HG03457 (cell line): ENCODE measurements around the gene ADAM15.

Source experiments
- ATAC-seq: cut with Tn5 transposase; IDR thresholded peaks from one replicate; pipeline ENCODE4 v1.9.1; 2021; ENCODE audit warnings: moderate number of reproducible peaks; ENCODE audit not compliant: unreplicated experiment

The ADAM15 gene

GRCh38 chr1:155083865-155084721 lies 33.0 kb downstream of the ADAM15 start:
- ATAC-seq = no peak

- peak; percentile 60 for ATAC-seq
Observed at GRCh38 chr1:155084722-155085503, 33.8 kb downstream of the ADAM15 start.

GRCh38 chr1:155085504-155086127 lies 34.5 kb downstream of the ADAM15 start:
- ATAC-seq = no peak

- no peak for ATAC-seq
Observed at GRCh38 chr1:155086128-155086741, 35.1 kb downstream of the ADAM15 start.

- no peak for ATAC-seq
Observed at GRCh38 chr1:155086856-155087535, 35.9 kb downstream of the ADAM15 start.

- no peak for ATAC-seq
Observed at GRCh38 chr1:155091071-155092051, 40.2 kb downstream of the ADAM15 start.

- no peak for ATAC-seq
Observed at GRCh38 chr1:155092131-155092530, 41.0 kb downstream of the ADAM15 start.

DNA sequence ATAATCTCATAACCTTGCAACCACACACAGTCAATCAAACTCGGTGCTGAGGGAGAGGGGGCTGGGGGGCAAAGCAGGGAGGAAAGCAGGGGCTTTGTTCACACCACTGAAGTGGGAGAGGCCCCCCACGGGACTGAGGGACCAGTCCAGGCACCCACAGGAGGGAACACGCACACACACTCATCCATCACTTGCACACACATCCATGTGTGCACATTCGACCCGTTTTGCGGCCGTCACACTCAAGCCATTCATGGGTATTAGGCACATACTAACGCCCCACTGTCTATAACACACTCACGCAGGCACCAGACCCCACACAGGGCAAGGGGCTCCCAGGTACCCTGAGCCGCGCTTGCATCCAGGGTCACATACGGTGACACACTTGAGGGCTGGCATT lies 41.5 kb downstream of the ADAM15 start:
- ATAC-seq = no peak

- ATAC-seq = no peak
Observed at GRCh38 chr1:155093911-155094621, 43.0 kb downstream of the ADAM15 start.

DNA sequence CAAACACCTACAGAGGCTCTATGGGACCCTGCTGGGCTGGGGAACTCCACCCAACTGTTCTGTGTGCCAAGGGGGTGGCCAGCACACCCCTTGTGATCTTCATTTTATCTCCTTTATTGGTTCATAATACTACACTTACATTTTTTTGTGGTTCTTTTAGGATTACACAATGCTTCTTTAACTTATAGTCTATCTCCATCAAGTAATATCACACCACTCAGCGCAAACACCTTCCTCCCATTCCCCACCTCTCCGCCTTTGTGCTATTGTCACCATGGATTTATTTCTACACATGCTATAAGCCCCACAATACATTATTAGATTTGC lies 43.5 kb downstream of the ADAM15 start:
- no peak for ATAC-seq

GRCh38 chr1:155099331-155099730 lies 48.2 kb downstream of the ADAM15 start:
- ATAC-seq = no peak

DNA sequence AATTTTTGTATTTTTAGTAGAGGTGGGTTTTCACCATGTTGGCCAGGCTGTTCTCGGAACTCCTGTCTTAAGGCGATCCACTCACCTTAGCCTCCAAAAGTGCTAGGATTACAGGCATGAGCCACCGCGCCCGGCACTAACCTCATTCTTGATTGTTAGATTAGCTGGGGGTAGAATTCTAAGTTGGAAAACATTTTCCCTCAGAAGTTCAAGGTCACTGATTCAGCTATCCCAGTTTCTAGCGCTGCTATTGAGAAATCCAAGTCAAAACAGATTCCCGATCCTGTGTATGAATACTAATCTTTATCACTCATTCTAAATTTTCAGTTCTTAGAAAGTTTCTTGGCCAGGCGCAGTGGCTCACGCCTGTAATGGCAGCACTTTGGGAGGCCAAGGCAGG lies 52.2 kb downstream of the ADAM15 start:
- no peak for ATAC-seq

- no peak for ATAC-seq
Observed at GRCh38 chr1:155104605-155105534, 53.8 kb downstream of the ADAM15 start.

DNA sequence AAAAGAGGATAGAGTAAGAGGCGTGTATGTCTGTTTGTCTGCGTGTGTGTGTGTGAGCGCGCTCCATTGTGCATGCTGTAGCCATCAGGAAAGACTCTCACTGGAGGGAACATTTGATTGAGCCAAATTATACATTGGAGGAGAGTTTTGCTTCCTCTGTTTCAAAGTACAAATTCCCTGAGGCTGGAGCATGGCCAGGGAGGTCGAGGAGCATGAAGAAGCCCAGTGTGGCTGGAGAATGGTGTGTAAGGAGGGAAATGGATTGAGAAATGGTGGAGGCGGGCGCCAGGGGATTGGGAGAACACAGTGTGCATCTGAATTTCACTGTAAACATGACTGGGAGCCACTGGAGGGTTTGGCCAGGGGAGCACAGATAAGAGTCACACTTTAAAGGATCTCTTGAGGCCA lies 54.5 kb downstream of the ADAM15 start:
- ATAC-seq = no peak

DNA sequence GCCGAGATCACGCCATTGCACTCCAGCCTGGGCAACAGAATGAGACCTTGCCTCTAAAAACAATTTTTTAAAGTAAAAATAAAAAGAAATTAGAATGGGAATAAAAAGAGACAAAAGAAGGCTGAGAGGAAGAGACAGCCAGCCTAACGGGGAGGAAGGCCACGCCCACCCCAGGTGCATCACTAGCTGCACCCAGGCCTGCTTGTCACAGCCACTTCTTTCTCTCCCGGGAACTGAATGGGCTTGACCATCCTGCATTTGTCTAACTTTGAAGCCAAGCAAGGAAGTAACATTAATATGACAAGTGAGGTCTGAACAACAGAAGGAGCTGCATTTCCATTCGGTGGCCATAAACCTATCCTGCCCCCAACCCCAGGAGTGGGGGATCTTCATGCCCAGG lies 55.7 kb downstream of the ADAM15 start:
- ATAC-seq = no peak

GRCh38 chr1:155107309-155108264 lies 56.5 kb downstream of the ADAM15 start:
- ATAC-seq = no peak

DNA sequence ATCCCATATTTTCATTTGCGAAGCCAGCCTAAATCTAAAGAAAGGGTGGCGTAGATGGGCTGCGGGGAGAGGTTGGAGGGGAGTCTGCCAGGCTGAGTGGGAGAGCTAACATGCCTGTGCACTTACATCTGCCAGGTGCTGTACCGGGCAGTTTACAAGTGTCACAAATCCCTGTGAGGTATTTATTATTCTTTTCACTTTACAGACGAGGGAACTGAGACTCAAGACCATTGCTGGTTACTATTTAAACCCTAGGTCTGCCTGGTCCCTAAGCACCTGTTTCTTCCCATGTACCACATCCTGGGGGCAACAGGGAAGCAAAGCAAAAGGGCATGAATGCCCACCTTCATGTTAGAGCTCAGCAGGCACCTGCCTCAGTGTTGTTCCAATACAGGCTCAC lies 57.2 kb downstream of the ADAM15 start:
- ATAC-seq = no peak
